ENCODE data around the gene ATXN7L3. TPM values are rescaled to one million over a fixed set of nuclear protein-coding genes. Genes with fewer than 3 reads are reported as not detected.

Gene ATXN7L3
- total and polyA plus RNA-seq, 9 of the 15 experiments (the other 6 are each of a cell fraction or from before 2014, with no cell fraction given): 0.62 to 66.1 (median 33.2) TPM

GRCh38 chr17:44186307-44187130 lies 13.2 kb downstream of the ATXN7L3 start, which contains the start of gene TMUB2 (continued):
- TF ChIP-seq GMEB1 (CRISPR knock-in tag; IDR thresholded peaks at IDR 0.05) (peak; percentile 82), AFF1 (IDR thresholded peaks at IDR 0.05; ENCODE audit: low read depth in 1 of 2, partially characterized antibody in 2 of 2) (peak in 1 of 2 experiments; percentile 51), CEBPB (tag; IDR thresholded peaks at IDR 0.05) (peak; percentile 62), JUND (IDR thresholded peaks at IDR 0.05; ENCODE audit: borderline replicate concordance, low read depth, low read length) (peak; percentile 77), JUND (tag; IDR thresholded peaks at IDR 0.05; ENCODE audit: borderline replicate concordance, low read depth, low read length) (no peak; the same call in 2 of the 3 replicates), HIVEP1 (CRISPR knock-in tag; IDR thresholded peaks at IDR 0.05) (no peak), ILF3 (IDR thresholded peaks at IDR 0.05; ENCODE audit: borderline replicate concordance) (no peak)
- TF ChIP-seq, protein P1, sequence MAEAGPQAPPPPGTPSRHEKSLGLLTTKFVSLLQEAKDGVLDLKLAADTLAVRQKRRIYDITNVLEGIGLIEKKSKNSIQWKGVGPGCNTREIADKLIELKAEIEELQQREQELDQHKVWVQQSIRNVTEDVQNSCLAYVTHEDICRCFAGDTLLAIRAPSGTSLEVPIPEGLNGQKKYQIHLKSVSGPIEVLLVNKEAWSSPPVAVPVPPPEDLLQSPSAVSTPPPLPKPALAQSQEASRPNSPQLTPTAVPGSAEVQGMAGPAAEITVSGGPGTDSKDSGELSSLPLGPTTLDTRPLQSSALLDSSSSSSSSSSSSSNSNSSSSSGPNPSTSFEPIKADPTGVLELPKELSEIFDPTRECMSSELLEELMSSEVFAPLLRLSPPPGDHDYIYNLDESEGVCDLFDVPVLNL (CRISPR knock-in tag; IDR thresholded peaks at IDR 0.05; ENCODE audit: low read depth): no peak
- TF ChIP-seq, protein P2, sequence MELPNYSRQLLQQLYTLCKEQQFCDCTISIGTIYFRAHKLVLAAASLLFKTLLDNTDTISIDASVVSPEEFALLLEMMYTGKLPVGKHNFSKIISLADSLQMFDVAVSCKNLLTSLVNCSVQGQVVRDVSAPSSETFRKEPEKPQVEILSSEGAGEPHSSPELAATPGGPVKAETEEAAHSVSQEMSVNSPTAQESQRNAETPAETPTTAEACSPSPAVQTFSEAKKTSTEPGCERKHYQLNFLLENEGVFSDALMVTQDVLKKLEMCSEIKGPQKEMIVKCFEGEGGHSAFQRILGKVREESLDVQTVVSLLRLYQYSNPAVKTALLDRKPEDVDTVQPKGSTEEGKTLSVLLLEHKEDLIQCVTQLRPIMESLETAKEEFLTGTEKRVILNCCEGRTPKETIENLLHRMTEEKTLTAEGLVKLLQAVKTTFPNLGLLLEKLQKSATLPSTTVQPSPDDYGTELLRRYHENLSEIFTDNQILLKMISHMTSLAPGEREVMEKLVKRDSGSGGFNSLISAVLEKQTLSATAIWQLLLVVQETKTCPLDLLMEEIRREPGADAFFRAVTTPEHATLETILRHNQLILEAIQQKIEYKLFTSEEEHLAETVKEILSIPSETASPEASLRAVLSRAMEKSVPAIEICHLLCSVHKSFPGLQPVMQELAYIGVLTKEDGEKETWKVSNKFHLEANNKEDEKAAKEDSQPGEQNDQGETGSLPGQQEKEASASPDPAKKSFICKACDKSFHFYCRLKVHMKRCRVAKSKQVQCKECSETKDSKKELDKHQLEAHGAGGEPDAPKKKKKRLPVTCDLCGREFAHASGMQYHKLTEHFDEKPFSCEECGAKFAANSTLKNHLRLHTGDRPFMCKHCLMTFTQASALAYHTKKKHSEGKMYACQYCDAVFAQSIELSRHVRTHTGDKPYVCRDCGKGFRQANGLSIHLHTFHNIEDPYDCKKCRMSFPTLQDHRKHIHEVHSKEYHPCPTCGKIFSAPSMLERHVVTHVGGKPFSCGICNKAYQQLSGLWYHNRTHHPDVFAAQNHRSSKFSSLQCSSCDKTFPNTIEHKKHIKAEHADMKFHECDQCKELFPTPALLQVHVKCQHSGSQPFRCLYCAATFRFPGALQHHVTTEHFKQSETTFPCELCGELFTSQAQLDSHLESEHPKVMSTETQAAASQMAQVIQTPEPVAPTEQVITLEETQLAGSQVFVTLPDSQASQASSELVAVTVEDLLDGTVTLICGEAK (IDR thresholded peaks at IDR 0.05): peak; percentile 98
- TF ChIP-seq, protein P2 (CRISPR knock-in tag; IDR thresholded peaks at IDR 0.05): no peak

Measured in K562 (cell line).